SH-SY5Y (cell line): ENCODE results near the gene FOXF1.

Source experiments
- GATA2 ChIP-seq: IDR thresholded peaks from 2 replicates; pipeline ENCODE4 v1.6.1; 2011; ENCODE audit warnings: mild to moderate bottlenecking, low read depth, low read length
- GATA3 ChIP-seq: IDR thresholded peaks from 2 replicates; pipeline ENCODE4 v1.6.1; 2011; ENCODE audit warnings: low read depth, mild to moderate bottlenecking, low read length, moderate library complexity

The FOXF1 gene

GRCh38 chr16:86480444-86480843 lies 29.9 kb upstream of the FOXF1 start:
- TF ChIP-seq GATA2 (no peak), GATA3 (no peak)

DNA sequence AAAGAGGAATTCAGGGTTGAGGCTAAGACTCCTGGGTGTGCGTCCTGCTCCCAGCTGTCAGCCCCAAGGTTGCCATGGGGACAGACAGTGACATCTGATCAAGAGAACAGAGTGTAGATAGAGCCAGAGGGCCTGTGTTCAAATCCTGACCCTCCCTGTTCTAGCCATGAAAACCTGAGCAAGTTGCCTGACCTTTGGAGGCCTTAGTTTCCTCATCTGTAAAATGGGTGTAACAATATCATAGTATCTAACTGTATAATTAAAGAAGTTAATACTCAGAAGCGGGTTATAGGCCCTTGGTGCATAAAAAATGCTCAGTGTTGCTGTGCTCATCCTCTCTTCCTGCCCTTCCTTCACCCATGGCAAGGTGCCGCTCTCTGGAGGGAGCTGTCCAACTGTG lies 28.7 kb upstream of the FOXF1 start:
- no peak for TF ChIP-seq GATA3
- no peak for TF ChIP-seq GATA2

DNA sequence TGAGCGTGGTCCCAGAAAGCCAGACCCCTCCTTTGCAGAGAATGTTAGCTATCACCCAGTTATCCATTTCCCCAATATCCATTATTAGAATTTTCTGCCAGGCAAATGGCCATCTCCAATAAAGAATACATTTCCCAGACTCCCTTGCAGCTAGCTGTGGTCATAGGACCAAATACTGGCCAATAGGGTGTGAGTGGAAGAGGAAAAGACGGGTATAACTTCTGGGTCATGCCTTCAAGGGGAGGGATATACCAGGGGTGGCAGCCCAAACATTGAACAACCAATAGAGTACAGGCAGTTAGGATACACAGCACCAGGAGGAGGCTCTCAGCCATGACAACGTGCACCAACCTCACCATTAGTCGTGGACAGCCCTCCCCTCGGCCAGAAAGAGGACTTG lies 26.1 kb upstream of the FOXF1 start:
- no peak for TF ChIP-seq GATA2
- TF ChIP-seq GATA3: no peak

DNA sequence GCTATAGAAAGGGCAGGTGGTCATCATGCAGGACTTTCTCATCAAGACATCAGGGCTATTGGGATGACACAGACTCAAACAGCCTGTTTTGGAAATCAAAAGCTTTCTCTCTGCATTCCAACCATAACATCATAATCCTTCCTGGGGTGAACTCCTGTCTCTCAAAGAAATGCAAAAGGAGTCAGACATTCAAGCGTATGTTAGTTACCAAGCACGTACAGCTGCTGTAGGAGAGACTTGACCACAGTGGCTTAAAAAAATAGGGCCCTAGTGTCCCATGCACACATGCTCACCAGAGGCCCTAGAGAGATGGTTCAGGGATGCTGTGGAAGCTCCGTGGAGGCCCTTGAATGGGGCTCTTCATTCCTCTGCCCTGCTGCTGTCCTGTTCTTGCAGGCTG lies 24.6 kb upstream of the FOXF1 start:
- TF ChIP-seq GATA2: no peak
- TF ChIP-seq GATA3: no peak

DNA sequence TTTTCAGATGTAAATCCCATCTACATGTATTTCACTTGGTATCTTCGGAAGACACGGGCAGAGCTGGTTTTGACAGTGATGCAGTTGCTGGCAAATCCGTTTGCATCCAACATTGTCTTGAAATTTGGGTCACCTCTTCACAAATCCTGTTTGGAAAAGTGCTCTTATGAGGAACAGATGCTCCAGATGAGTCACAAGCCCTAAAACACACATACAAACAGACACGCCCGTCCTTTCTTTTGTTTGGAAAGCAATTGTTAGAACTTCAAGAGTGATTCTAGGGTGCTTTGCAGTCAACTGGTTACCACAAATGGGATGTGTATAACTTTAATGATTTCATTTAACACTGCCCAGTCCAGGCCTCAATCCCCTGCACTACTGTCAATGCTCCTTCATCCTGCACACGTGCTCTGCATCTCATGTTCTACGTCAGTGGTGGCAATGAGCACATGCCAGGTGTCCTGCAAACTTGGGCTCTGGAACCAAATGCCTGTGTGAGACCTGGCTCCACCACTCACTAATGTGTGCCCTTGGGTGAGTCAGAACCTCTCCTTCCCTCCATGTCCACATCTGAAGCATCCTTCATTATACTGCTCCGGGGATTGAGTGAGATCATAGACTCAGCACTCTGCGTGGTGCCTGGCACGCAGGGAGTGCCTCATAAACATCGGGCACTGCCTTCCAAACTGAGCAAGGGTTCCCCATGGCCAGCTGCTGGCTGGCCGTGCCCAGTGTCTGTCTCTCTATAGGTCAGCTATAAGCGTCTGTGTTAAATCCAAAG lies 19.3 kb upstream of the FOXF1 start:
- no peak for TF ChIP-seq GATA3
- no peak for TF ChIP-seq GATA2

DNA sequence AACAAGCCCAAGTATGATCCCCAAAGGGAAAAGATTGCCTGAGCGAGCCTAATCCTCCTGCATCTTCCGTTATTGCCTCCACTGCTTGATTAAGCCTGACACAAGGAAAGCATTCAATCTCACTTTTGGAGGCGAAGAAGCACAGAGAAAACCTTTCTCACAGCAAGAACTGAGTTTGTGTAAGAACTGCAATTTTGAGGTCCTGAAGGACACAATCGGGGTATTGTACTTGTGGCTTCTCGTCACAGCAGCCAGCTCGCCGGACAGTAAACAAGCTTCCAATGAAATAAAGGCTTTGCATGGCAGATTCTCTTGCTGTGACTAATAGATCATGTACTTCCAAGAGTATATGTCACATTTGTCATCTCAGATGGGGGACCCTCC lies 18.7 kb upstream of the FOXF1 start:
- no peak for TF ChIP-seq GATA2
- no peak for TF ChIP-seq GATA3

DNA sequence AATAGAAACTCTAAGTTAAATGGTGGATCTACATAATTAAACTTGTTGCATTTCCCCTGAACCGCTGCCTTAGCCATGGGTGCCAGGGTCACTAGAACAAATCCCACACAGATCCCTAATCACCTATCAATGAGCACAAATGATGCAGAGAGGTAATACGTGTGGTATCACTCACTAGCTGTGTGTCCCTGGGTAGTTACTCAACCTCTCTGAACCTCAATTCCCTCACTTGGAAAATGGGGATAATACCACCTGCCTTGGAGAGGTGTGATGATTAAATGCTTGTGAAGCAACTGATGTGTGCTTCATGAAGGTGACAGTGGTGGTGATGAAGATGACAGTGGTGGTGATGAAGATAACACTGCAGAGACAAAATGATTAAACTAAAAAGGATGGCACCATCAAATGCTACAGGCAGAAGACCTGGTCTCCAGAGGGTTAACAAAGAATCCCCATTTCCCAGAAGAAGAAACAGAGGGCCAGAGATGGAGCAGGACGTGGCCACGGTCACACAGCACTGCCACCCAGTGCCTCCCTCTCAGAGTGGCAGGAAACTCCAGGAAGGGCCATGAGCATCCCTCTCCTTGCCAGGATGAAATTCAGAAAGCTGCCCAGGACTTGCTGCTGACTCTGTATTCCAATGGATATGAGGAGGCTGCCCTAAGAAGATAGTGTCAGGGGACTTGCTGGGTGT lies 17.9 kb upstream of the FOXF1 start:
- TF ChIP-seq GATA3 (no peak), GATA2 (no peak)

GRCh38 chr16:86492961-86493629 lies 17.2 kb upstream of the FOXF1 start:
- no peak for TF ChIP-seq GATA3
- no peak for TF ChIP-seq GATA2

DNA sequence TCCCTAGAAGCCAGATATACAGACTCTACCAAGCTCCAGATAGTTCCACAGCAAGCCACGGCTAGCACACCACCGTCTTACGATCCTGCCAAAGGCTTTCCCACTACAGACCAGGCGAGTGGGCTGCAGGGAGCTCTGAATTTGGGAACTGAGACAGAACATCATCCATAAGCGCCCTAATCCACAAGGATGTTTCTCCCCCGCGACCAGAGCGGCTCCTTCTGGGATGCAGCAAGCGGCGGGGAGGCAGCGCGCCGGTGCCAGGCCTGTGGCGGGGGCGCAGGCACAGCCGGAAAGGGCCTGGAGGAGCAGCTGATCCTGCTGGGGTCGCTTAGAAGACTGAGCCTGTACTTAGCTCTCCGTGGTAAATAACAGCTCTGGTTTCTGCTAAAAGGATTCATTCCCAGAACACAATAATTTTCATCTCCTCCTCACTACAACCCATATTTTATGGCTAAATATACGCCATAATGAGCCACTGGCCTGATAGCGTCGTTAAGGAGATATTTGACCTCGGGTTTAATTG lies 16.2 kb upstream of the FOXF1 start:
- TF ChIP-seq GATA3 (no peak), GATA2 (no peak)

- TF ChIP-seq GATA3: no peak
- TF ChIP-seq GATA2: no peak
Observed at GRCh38 chr16:86494565-86495356, 15.6 kb upstream of the FOXF1 start.

GRCh38 chr16:86495357-86495701 lies 15.0 kb upstream of the FOXF1 start:
- TF ChIP-seq GATA2 (no peak), GATA3 (no peak)

DNA sequence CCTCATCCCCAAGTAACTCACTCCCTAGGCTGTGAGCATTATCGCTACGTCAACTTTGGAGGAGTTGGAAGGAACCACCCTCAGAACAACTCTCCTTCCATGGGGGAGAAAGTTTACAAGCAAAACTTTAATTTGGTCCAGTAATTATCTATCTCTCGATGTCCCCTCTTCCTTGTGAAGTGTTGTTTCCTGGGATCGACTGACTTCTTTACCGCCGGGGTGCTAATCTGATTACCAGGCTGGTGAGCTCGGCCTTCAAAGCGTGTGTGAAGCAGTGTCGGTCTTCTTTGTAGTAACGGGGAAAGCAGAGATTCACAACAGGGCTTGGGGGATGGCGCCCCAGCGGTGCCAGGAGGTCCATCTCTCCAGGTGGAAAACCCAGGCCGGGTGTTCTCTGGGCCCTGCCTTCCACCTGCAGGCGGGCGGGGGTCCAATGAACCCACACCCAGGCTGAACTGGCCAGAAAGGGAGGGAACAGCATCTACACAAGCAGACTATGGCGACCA lies 14.5 kb upstream of the FOXF1 start:
- TF ChIP-seq GATA3: no peak
- TF ChIP-seq GATA2: no peak

DNA sequence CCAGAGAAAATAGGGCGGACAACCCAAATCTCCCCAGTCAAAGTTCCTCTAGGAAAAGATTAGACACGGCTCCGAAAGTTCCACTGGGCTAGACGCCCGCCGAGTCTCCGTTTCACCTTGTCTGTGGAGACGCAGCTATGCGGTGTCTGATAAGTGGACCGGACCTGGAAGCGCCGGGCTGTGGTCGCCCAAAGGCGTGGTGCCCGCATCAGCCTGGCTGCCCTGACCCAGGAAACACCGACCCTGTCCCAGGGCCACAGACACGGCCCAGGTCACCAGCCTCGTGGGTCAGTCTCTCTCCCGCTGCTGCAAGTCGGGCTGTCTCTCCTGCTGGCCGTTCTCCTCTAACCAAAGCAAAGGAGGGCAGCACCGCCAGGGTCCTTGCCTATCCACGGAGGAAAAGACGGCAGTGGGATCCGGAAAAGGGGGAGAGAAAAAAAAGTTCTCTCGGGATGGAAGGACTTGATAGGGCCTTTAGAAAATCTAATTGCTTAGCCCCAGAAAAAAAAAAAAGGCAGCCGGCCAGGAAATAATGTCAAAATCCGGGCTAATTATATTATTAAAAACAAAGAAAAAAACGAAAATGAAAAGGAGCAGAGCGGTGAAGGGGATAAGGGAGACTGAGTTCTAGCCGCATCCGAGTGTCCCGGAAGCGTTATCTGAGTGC lies 13.9 kb upstream of the FOXF1 start:
- TF ChIP-seq GATA2: no peak
- no peak for TF ChIP-seq GATA3
